ENCODE results near the gene RNASE13. TPM values are rescaled to one million over a fixed set of nuclear protein-coding genes. Genes with fewer than 3 reads are reported as not detected.

RNASE13 gene
- total RNA-seq, 1 experiment from 2014 or later = 0.15 TPM

DNA sequence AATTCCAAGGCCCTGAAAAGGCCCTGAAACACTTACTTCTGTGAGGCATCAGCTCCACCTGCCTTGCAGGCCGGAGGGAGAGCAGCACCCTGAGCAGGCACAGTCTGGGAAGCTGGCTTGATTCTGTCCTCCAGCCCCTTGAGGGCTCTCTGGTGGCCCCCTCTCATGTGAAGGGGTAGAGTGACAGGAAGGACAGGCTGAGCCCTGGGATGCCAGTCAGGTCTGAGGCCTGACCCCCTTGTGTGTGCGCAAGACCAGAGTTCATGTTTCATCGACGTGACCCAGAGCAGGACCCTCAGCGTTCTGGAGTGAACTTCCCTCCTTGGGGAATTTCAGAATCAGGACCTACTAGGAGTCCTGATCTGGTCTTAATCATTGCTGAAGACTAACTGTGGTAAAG is 24.3 kb upstream of the RNASE13 start:
- DNase-seq (ENCODE audit: low read depth, low spot score) = no peak
- POLR2A ChIA-PET = no interaction called here
- BruUV-seq (replicated peaks) = no TSS peak
- no peaks in the 10 kb centered on the region for H3K79me2 ChIP-seq (ENCODE audit: insufficient read depth, low read length)
- H3K9me3 ChIP-seq (ENCODE audit: control insufficient read depth in 1 of 2, insufficient read depth in 1 of 2, low read depth in 1 of 2, low read length in 2 of 2) = no peaks in the 10 kb centered on the region
- no peak for TF ChIP-seq POLR2A (IDR thresholded peaks at IDR 0.05; ENCODE audit: borderline replicate concordance, extremely low read depth, insufficient read depth, insufficient read length)
- CTCF ChIA-PET = interaction anchor here (1.4 kb wide), 1 partner anchor 44 kb away, joined by 4 read pairs; no protein-coding TSS in a partner anchor
- H2AFZ ChIP-seq (ENCODE audit: low read depth, low read length, poor library complexity, severe bottlenecking) = no peak overlapping the region
- RAD21 ChIA-PET (ENCODE audit: low non-redundant PET in 1 of 2, low total read pairs in 2 of 2, uncharacterized antibody in 2 of 2, unreplicated experiment in 2 of 2) = no interaction called here
- H3K27ac ChIP-seq (ENCODE audit: low read depth, low read length) = no peak overlapping the region
- H3K36me3 ChIP-seq (ENCODE audit: control insufficient read depth in 1 of 2, insufficient read depth in 2 of 2, low read length in 2 of 2) = no peaks in the 10 kb centered on the region
- no peak overlapping the region for H3K4me2 ChIP-seq (ENCODE audit: low read length)
- H3K4me1 ChIP-seq (ENCODE audit: control insufficient read depth in 1 of 2, insufficient read depth in 2 of 2, low read length in 2 of 2) = no peaks in the 10 kb centered on the region
- no peak for ATAC-seq
- no peaks in the 10 kb centered on the region for H4K20me1 ChIP-seq (ENCODE audit: insufficient read depth)
- no peak overlapping the region for H3K4me3 ChIP-seq (replicated peaks in 1 of 2; ENCODE audit: low read depth in 1 of 2, low read length in 2 of 2)
- no peaks in the 10 kb centered on the region for H3K9me2 ChIP-seq (ENCODE audit: insufficient read depth)
- H3K27me3 ChIP-seq (ENCODE audit: insufficient read depth, low read length) = peaks cover 5% of the 10 kb centered on the region
- intact Hi-C loops (cut with micrococcal nuclease) = no loop called here
- no peak overlapping the region for H3K9ac ChIP-seq (ENCODE audit: low read length)

DNA sequence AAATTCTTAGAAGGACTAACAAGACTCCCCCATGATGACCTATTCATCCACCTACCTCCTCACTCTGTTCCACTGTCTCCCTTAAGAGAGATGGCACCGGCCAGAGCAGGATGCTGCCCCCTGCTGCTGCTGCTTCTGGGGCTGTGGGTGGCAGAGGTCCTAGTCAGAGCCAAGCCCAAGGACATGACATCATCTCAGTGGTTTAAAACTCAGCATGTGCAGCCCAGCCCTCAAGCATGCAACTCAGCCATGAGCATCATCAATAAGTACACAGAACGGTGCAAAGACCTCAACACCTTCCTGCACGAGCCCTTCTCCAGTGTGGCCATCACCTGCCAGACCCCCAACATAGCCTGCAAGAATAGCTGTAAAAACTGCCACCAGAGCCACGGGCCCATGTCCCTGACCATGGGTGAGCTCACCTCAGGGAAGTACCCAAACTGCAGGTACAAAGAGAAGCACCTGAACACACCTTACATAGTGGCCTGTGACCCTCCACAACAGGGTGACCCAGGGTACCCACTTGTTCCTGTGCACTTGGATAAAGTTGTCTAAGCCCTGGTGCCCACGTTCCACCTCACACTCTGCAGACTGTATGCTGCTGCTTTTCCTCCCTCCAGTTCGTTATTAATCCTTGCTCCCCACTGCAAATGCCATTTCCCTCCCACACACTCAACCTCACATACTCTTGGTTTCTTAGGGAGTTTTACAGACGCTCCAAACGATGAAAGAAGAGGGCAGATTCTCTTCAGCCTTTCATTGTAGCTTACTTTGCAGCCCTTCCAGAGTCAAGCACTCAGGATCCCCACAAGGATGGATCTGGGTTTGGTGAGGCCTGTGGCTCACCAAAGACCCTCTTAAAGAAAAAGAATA is 23.4 kb upstream of the RNASE13 start, which contains the start of gene RNASE8:
Gene RNASE8, plus strand, starts transcription at position 20 of the 873 bp plus-strand sequence. Its CDS starts 71 bp downstream, at position 91.
- Histone ChIP-seq H3K27me3 (ENCODE audit: insufficient read depth, low read length) (peaks cover 5% of the 10 kb centered on the region), H3K79me2 (ENCODE audit: insufficient read depth, low read length) (no peaks in the 10 kb centered on the region), H4K20me1 (ENCODE audit: insufficient read depth) (no peaks in the 10 kb centered on the region), H2AFZ (ENCODE audit: low read depth, low read length, poor library complexity, severe bottlenecking) (no peak within 1 kb of the TSS), H3K4me2 (ENCODE audit: low read length) (no peak within 1 kb of the TSS), H3K4me1 (ENCODE audit: control insufficient read depth in 1 of 2, insufficient read depth in 2 of 2, low read length in 2 of 2) (no peaks in the 10 kb centered on the region), H3K9ac (ENCODE audit: low read length) (no peak within 1 kb of the TSS), H3K9me2 (ENCODE audit: insufficient read depth) (no peaks in the 10 kb centered on the region), H3K4me3 (replicated peaks in 1 of 2; ENCODE audit: low read depth in 1 of 2, low read length in 2 of 2) (no peak within 1 kb of the TSS), H3K27ac (ENCODE audit: low read depth, low read length) (no peak within 1 kb of the TSS), H3K9me3 (ENCODE audit: control insufficient read depth in 1 of 2, insufficient read depth in 1 of 2, low read depth in 1 of 2, low read length in 2 of 2) (no peaks in the 10 kb centered on the region), H3K36me3 (ENCODE audit: control insufficient read depth in 1 of 2, insufficient read depth in 2 of 2, low read length in 2 of 2) (no peaks in the 10 kb centered on the region)
- DNase-seq (ENCODE audit: low read depth, low spot score) = no peak
- peak; percentile 72 for ATAC-seq
- intact Hi-C loops (cut with micrococcal nuclease) = no loop called here
- TF ChIP-seq JUND (IDR thresholded peaks at IDR 0.05) (no peak), CTCF (IDR thresholded peaks at IDR 0.05 in 2 of 3, conservative IDR thresholded peaks at IDR 0.05 in 1 of 3; ENCODE audit: borderline replicate concordance in 1 of 3, insufficient read depth in 1 of 3, low read depth in 2 of 3, low read length in 2 of 3) (peak in 2 of 3 experiments; percentile 27 to 36; a peak in 3 of 6 replicates)
- no TSS peak for BruUV-seq (replicated peaks)
- ChIA-PET CTCF (interaction anchor here (1.4 kb wide), 1 partner anchor 43 kb away, joined by 4 read pairs; no protein-coding TSS in a partner anchor), POLR2A (no interaction called here), RAD21 (ENCODE audit: low non-redundant PET in 1 of 2, low total read pairs in 2 of 2, uncharacterized antibody in 2 of 2, unreplicated experiment in 2 of 2) (no interaction called here)
